Loucy (cell line): Measurements from ENCODE around the gene RAB10.
"Not testable (repeated sequence)": the region's sequence is repeated elsewhere in the genome, so short reads cannot be mapped to it uniquely, and the experiment has no call there.

Experiments used
- EZH2phosphoT487 ChIP-seq: fragments of 200-600 bp; IDR thresholded peaks from 2 replicates; pipeline ENCODE4 v1.6.1; 2018; ENCODE audit warnings: antibody characterized with exemption, mild to moderate bottlenecking, moderate library complexity, borderline replicate concordance
- TF ChIP-seq, protein P1 (sequence below): fragments of 200-600 bp; sonication (generic); conservative IDR thresholded peaks from 2 replicates; pipeline ENCODE4 v1.5.1; 2014; ENCODE audit warnings: mild to moderate bottlenecking, antibody characterized with exemption, low read length

DNA sequence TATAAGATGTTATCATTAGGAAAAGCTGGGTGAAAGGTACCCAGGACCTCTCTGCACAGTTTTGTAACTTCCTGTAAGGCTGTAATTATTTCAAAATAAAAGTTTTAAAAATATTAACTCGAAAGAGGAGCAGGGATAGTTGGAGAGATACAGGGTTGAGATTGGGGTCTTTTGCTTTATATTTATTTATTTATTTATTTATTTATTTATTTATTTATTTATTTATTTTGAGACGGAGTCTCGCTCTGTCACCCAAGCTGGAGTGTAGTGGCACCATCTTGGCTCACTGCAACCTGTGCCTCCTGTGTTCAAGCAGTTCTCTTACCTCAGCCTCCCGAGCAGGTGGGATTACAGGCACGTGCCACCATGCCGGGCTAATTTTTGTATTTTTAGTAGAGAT, 74.8 kb downstream of the RAB10 start:
- TF ChIP-seq, protein P1, sequence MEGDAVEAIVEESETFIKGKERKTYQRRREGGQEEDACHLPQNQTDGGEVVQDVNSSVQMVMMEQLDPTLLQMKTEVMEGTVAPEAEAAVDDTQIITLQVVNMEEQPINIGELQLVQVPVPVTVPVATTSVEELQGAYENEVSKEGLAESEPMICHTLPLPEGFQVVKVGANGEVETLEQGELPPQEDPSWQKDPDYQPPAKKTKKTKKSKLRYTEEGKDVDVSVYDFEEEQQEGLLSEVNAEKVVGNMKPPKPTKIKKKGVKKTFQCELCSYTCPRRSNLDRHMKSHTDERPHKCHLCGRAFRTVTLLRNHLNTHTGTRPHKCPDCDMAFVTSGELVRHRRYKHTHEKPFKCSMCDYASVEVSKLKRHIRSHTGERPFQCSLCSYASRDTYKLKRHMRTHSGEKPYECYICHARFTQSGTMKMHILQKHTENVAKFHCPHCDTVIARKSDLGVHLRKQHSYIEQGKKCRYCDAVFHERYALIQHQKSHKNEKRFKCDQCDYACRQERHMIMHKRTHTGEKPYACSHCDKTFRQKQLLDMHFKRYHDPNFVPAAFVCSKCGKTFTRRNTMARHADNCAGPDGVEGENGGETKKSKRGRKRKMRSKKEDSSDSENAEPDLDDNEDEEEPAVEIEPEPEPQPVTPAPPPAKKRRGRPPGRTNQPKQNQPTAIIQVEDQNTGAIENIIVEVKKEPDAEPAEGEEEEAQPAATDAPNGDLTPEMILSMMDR, result not testable (repeated sequence)
- TF ChIP-seq EZH2phosphoT487, result not testable (repeated sequence)
